PFSK-1 (cell line): Measurements from ENCODE around the gene FPR2.

Experiments used
- FOXP2 ChIP-seq: optimal IDR thresholded peaks from 2 replicates; pipeline ENCODE3; 2011; ENCODE audit warnings: borderline replicate concordance, control low read depth, inconsistent platforms; ENCODE audit not compliant: insufficient read depth; ENCODE audit errors: extremely low read length, extremely low read depth
- POLR2AphosphoS5 ChIP-seq: IDR thresholded peaks from 2 replicates; pipeline ENCODE4 v1.6.1; 2012; ENCODE audit warnings: low read depth, mild to moderate bottlenecking, control low read depth, low read length, moderate library complexity
- REST ChIP-seq, 2 experiments: IDR thresholded peaks; 2 replicates each; pipeline versions ENCODE4 v1.6.1 to v1.8.0; 2011 to 2012; ENCODE audit warnings: low read depth in 2 of 2, low read length in 2 of 2, control low read depth in 1 of 2, inconsistent platforms in 1 of 2, mild to moderate bottlenecking in 1 of 2, moderate library complexity in 1 of 2; ENCODE audit not compliant: insufficient read depth in 1 of 2
- SIN3A ChIP-seq: IDR thresholded peaks from 2 replicates; pipeline ENCODE4 v1.6.1; 2012; ENCODE audit warnings: mild to moderate bottlenecking, low read length, moderate library complexity, borderline replicate concordance; ENCODE audit not compliant: insufficient read depth
- TAF1 ChIP-seq: IDR thresholded peaks from 2 replicates; pipeline ENCODE4 v1.6.1; 2012; ENCODE audit warnings: low read length, control low read depth, borderline replicate concordance; ENCODE audit not compliant: insufficient read depth

DNA sequence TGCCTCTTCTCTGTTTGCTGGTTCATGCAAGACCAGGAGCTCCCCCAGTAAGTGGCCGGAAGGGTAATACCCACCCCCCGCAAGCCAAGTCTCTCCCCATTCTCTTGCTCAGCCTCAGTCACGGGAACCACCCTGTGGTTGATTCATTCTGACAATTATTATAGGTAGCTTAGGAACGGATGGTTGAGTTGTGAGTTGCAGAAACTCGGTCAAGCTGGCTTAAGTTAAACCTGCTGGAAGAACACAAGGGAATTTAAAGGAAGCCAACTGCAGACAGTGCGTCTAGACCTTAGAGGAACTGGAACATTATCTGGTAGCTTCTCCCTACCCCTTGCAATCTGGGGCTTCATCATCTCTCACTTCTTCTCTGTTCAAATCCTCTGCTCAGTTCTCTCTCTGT is 18.2 kb upstream of the FPR2 start:
- no peak for TF ChIP-seq SIN3A
- no peak for TF ChIP-seq TAF1
- TF ChIP-seq REST (IDR thresholded peaks at IDR 0.05; ENCODE audit: insufficient read depth in 1 of 2, low read depth in 2 of 2, low read length in 2 of 2) = no peak
- no peak for TF ChIP-seq POLR2AphosphoS5
- TF ChIP-seq FOXP2 = no peak
